ENCODE results near the gene LYPD5.
"Not testable (repeated sequence)": the region's sequence is repeated elsewhere in the genome, so short reads cannot be mapped to it uniquely, and the experiment has no call there.

DNA sequence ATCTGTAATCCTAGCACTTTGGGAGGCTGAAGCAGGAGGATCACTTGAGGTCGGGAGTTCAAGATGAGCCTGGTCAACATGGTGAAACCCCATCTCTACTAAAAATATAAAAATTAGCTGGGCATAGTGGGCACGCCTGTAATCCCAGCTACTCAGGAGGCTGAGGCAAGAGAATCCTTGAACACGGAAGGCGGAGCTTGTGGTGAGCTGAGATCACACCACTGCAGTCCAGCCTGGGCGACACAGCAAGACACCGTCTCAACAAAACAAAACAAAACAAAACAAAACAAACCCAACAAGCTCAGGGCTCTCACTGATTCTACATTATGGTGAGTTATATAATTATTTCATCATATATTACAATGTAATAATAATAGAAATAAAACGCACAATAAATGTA is 4.2 kb upstream of the LYPD5 start:
- TF ChIP-seq, protein P1, sequence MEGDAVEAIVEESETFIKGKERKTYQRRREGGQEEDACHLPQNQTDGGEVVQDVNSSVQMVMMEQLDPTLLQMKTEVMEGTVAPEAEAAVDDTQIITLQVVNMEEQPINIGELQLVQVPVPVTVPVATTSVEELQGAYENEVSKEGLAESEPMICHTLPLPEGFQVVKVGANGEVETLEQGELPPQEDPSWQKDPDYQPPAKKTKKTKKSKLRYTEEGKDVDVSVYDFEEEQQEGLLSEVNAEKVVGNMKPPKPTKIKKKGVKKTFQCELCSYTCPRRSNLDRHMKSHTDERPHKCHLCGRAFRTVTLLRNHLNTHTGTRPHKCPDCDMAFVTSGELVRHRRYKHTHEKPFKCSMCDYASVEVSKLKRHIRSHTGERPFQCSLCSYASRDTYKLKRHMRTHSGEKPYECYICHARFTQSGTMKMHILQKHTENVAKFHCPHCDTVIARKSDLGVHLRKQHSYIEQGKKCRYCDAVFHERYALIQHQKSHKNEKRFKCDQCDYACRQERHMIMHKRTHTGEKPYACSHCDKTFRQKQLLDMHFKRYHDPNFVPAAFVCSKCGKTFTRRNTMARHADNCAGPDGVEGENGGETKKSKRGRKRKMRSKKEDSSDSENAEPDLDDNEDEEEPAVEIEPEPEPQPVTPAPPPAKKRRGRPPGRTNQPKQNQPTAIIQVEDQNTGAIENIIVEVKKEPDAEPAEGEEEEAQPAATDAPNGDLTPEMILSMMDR (IDR thresholded peaks at IDR 0.05), result not testable (repeated sequence)
- TF ChIP-seq ZFP36 (IDR thresholded peaks at IDR 0.05; ENCODE audit: borderline replicate concordance, partially characterized antibody), result not testable (repeated sequence)
